Measurements from ENCODE around the gene ADCK2. TPM values are rescaled to one million over a fixed set of nuclear protein-coding genes. Genes with fewer than 3 reads are reported as not detected.

The ADCK2 gene
- total and polyA plus RNA-seq, 2 donors (not counting 3 experiments of a cell fraction or from before 2014, with no cell fraction given): 10.3 to 13.3 TPM

GRCh38 chr7:140657891-140658290 is 14.9 kb upstream of the ADCK2 start:
- no peak overlapping the region for H2AFZ ChIP-seq (ENCODE audit: low read depth, low read length)
- dilution Hi-C loops (cut with MboI; ENCODE audit: extremely low pct_ligation_motif_present, low sequenced_read_pairs) (no loop called here), intact Hi-C loops (cut with micrococcal nuclease) (loop anchor here (10.0 kb wide), 1 partner anchor 313 kb away; no protein-coding TSS in a partner anchor)
- no peak for DNase-seq (ENCODE audit: low read depth, low spot score)
- ChIA-PET POLR2A (no interaction called here), CTCF (interaction anchor here (2.6 kb wide), 1 partner anchor 141 kb away, joined by 18 read pairs; no protein-coding TSS in a partner anchor)
- H4K20me1 ChIP-seq (replicated peaks; ENCODE audit: control insufficient read depth, extremely low read depth, insufficient read depth, low read length): no peaks in the 10 kb centered on the region
- no peaks in the 10 kb centered on the region for H3K36me3 ChIP-seq (ENCODE audit: control insufficient read depth in 2 of 2, extremely low read depth in 1 of 2, insufficient read depth in 2 of 2, low read length in 2 of 2)
- no peak for FAIRE-seq
- H3K27me3 ChIP-seq (ENCODE audit: control insufficient read depth in 2 of 2, insufficient read depth in 2 of 2, low read length in 2 of 2): peaks cover 2 to 4% of the 10 kb centered on the region in 2 experiments
- H3K9me3 ChIP-seq (replicated peaks; ENCODE audit: control insufficient read depth, insufficient read depth, low read length): no peaks in the 10 kb centered on the region
- H3K4me2 ChIP-seq (ENCODE audit: insufficient read depth, low read length): no peak overlapping the region
- H3K9ac ChIP-seq (replicated peaks; ENCODE audit: extremely low read depth, insufficient read depth, low read length): no peak overlapping the region
- no TSS peak for BruUV-seq (replicated peaks)
- no peak overlapping the region for H3K4me3 ChIP-seq (replicated peaks in 1 of 3; ENCODE audit: insufficient read depth in 1 of 3, low read depth in 1 of 3, low read length in 3 of 3)
- peaks cover 5% of the 10 kb centered on the region for H3K4me1 ChIP-seq (ENCODE audit: control insufficient read depth, extremely low read depth, insufficient read depth, low read length)
- no peaks in the 10 kb centered on the region for H3K9me1 ChIP-seq (replicated peaks; ENCODE audit: control insufficient read depth, extremely low read depth, insufficient read depth, low read length)
- H3K27ac ChIP-seq (ENCODE audit: insufficient read depth, low read depth, low read length): no peak overlapping the region
- TF ChIP-seq POLR2A (IDR thresholded peaks at IDR 0.05; ENCODE audit: low read depth, low read length) (no peak), EZH2 (IDR thresholded peaks at IDR 0.05; ENCODE audit: borderline replicate concordance, low read depth, low read length, severe bottlenecking) (no peak), CTCF (IDR thresholded peaks at IDR 0.05; ENCODE audit: extremely low read depth in 1 of 2, insufficient read depth in 1 of 2, low read depth in 1 of 2, low read length in 2 of 2) (no peak), MAX (IDR thresholded peaks at IDR 0.05; ENCODE audit: insufficient read depth, insufficient read length) (no peak), GATA2 (IDR thresholded peaks at IDR 0.05; ENCODE audit: insufficient read depth, insufficient read length, low read depth, low read length) (no peak), MYC (IDR thresholded peaks at IDR 0.05; ENCODE audit: low read depth, low read length) (no peak), POLR2AphosphoS5 (IDR thresholded peaks at IDR 0.05; ENCODE audit: insufficient read depth, low read depth, low read length) (no peak), JUN (IDR thresholded peaks at IDR 0.05; ENCODE audit: borderline replicate concordance, insufficient read depth, insufficient read length, low read depth) (no peak), FOS (IDR thresholded peaks at IDR 0.05; ENCODE audit: borderline replicate concordance, insufficient read depth, low read length) (no peak)
- no peaks in the 10 kb centered on the region for H3K79me2 ChIP-seq (ENCODE audit: control insufficient read depth, insufficient read depth, low read length)
